ENCODE data around the gene RPL27. TPM values are rescaled to one million over a fixed set of nuclear protein-coding genes. Genes with fewer than 3 reads are reported as not detected.

RPL27 gene
- total RNA-seq, 1 experiment from 2014 or later: 513 TPM

DNA sequence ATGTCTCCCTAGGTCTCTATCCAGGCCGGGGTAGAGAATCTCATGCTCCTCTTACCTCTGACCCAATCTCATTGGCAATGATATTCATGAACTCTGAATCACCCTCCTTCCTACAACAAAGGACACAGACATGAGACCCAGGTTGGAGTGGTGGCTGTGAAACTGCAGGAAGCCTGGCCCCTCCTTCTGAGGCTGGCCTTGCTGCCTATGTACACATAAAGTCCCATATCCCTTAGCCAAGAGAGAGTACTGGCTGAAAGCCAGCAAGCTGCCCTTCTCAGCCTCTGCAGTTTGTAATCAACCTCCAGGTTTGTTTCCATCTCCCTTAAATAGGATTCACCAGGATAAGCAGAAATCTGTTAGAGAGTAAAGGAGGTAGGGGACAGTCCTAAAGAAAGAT lies 44.5 kb upstream of the RPL27 start:
- DNase-seq (ENCODE audit: low read depth, low spot score) (no peak), ATAC-seq (no peak)
- BruUV-seq (replicated peaks): no TSS peak
- intact Hi-C loops (cut with micrococcal nuclease; ENCODE audit: unreplicated experiment) (no loop called here), in situ Hi-C loops (cut with HindIII; ENCODE audit: low pct_unique_long_range_greater_than_20kb, low sequenced_read_pairs) (no loop called here)
- H3K9me3 ChIP-seq (ENCODE audit: control insufficient read depth, insufficient read depth, low read depth, low read length): no peaks in the 10 kb centered on the region
- ChIA-PET POLR2A (no interaction called here), CTCF (no interaction called here)
- no peaks in the 10 kb centered on the region for H3K27me3 ChIP-seq (ENCODE audit: control insufficient read depth, insufficient read depth, low read length)
- H3K4me3 ChIP-seq (ENCODE audit: low read depth in 2 of 2, low read length in 2 of 2): no peak overlapping the region
- H3K27ac ChIP-seq (ENCODE audit: low read length): no peak overlapping the region
- H3K4me1 ChIP-seq (ENCODE audit: control insufficient read depth, insufficient read depth, low read length): no peaks in the 10 kb centered on the region
- no peak for TF ChIP-seq SIN3A (IDR thresholded peaks at IDR 0.05; ENCODE audit: borderline replicate concordance, insufficient read depth, low read depth, low read length)
- no peak for TF ChIP-seq POLR2AphosphoS5 (IDR thresholded peaks at IDR 0.05; ENCODE audit: low read depth, low read length)
- TF ChIP-seq, protein P1, sequence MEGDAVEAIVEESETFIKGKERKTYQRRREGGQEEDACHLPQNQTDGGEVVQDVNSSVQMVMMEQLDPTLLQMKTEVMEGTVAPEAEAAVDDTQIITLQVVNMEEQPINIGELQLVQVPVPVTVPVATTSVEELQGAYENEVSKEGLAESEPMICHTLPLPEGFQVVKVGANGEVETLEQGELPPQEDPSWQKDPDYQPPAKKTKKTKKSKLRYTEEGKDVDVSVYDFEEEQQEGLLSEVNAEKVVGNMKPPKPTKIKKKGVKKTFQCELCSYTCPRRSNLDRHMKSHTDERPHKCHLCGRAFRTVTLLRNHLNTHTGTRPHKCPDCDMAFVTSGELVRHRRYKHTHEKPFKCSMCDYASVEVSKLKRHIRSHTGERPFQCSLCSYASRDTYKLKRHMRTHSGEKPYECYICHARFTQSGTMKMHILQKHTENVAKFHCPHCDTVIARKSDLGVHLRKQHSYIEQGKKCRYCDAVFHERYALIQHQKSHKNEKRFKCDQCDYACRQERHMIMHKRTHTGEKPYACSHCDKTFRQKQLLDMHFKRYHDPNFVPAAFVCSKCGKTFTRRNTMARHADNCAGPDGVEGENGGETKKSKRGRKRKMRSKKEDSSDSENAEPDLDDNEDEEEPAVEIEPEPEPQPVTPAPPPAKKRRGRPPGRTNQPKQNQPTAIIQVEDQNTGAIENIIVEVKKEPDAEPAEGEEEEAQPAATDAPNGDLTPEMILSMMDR (IDR thresholded peaks at IDR 0.05): no peak
- TF ChIP-seq, protein P2, sequence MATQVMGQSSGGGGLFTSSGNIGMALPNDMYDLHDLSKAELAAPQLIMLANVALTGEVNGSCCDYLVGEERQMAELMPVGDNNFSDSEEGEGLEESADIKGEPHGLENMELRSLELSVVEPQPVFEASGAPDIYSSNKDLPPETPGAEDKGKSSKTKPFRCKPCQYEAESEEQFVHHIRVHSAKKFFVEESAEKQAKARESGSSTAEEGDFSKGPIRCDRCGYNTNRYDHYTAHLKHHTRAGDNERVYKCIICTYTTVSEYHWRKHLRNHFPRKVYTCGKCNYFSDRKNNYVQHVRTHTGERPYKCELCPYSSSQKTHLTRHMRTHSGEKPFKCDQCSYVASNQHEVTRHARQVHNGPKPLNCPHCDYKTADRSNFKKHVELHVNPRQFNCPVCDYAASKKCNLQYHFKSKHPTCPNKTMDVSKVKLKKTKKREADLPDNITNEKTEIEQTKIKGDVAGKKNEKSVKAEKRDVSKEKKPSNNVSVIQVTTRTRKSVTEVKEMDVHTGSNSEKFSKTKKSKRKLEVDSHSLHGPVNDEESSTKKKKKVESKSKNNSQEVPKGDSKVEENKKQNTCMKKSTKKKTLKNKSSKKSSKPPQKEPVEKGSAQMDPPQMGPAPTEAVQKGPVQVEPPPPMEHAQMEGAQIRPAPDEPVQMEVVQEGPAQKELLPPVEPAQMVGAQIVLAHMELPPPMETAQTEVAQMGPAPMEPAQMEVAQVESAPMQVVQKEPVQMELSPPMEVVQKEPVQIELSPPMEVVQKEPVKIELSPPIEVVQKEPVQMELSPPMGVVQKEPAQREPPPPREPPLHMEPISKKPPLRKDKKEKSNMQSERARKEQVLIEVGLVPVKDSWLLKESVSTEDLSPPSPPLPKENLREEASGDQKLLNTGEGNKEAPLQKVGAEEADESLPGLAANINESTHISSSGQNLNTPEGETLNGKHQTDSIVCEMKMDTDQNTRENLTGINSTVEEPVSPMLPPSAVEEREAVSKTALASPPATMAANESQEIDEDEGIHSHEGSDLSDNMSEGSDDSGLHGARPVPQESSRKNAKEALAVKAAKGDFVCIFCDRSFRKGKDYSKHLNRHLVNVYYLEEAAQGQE (IDR thresholded peaks at IDR 0.05; ENCODE audit: insufficient read depth in 1 of 2, low read depth in 2 of 2, low read length in 1 of 2): no peak
- TF ChIP-seq TCF7L2 (IDR thresholded peaks at IDR 0.05; ENCODE audit: low read depth, low read length): no peak
- peaks cover 5% of the 10 kb centered on the region; the same call in 1 of the 2 replicates for H3K36me3 ChIP-seq (ENCODE audit: control insufficient read depth, insufficient read depth, low read length)

DNA sequence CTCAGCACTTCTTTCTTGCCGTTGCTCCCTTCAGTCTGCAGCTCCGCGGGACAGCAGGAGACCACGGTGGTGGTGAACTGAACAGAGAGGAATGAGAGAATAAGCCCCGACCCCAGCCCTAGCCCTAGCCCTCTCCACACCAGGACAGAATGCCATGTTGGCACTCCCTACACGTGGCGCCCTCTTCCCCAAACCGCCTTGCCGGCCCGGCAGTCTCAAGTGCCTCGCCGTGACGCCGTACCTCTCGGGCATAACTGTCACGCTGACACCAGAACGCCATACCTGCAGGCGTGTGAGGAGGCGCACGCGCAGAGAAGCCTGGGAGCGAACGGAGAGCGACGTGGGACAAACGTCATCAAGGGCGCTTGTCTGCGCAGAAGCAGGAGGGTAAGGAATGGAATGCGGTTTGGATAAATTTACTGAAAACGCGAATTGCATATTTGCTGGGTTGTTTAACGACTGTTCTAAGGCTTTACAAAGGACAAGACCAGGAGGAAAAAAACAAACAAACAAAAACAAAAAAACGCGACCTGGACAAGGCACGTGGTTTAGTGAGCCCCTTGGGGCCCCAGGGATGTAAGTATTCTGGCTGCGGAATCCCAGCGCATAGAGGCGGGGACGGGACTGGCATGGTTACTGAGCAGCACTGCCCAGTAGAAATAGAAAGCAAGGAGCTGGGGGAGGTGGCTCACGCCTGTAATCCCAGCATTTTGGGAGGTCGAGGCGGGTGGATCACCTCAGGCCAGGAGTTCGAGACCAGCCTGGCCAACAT lies 33.9 kb upstream of the RPL27 start, which contains the start of gene AARSD1:
TSS of gene AARSD1 (minus strand) at position 294 of the 772 bp plus-strand sequence. CDS start at position 280, 14 bp downstream.
- Histone ChIP-seq H3K27me3 (ENCODE audit: control insufficient read depth, insufficient read depth, low read length) (no peaks in the 10 kb centered on the region), H3K9me3 (ENCODE audit: control insufficient read depth, insufficient read depth, low read depth, low read length) (no peaks in the 10 kb centered on the region), H3K4me1 (ENCODE audit: control insufficient read depth, insufficient read depth, low read length) (no peaks in the 10 kb centered on the region; the same call in 1 of the 2 replicates), H3K36me3 (ENCODE audit: control insufficient read depth, insufficient read depth, low read length) (peaks cover 5% of the 10 kb centered on the region), H3K27ac (ENCODE audit: low read length) (peak within 1 kb of the TSS; percentile 89), H3K4me3 (ENCODE audit: low read depth in 2 of 2, low read length in 2 of 2) (peak within 1 kb of the TSS; percentile 84 to 95)
- no TSS peak for BruUV-seq (replicated peaks)
- intact Hi-C loops (cut with micrococcal nuclease; ENCODE audit: unreplicated experiment): no loop called here
- ChIA-PET CTCF (no interaction called here), POLR2A (interaction anchor here (0.5 to 0.7 kb wide), 3 partner anchors 72 to 85 kb away, joined by 3 to 7 read pairs (median 3); no protein-coding TSS in a partner anchor)
- no peak for TF ChIP-seq TCF7L2 (IDR thresholded peaks at IDR 0.05; ENCODE audit: low read depth, low read length)
- peak; percentile 78 for TF ChIP-seq POLR2AphosphoS5 (IDR thresholded peaks at IDR 0.05; ENCODE audit: low read depth, low read length)
- TF ChIP-seq, protein P1 (IDR thresholded peaks at IDR 0.05): no peak
- in situ Hi-C loops (cut with HindIII; ENCODE audit: low pct_unique_long_range_greater_than_20kb, low sequenced_read_pairs): no loop called here
- ATAC-seq (peak; percentile 97), DNase-seq (ENCODE audit: low read depth, low spot score) (peak; percentile 72)
